H1 (cell line): ENCODE measurements around the gene SLC7A6OS. TPM values are rescaled to one million over a fixed set of nuclear protein-coding genes. Genes with fewer than 3 reads are reported as not detected.

Experiments
- CTCF ChIA-PET: fragments of 300-600 bp; sonication (Branson Sonifier 250); formaldehyde crosslinking; loops from one replicate; lab custom pipeline; 2021; ENCODE audit not compliant: partially characterized antibody; lab: Charles Lee
- POLR2A ChIA-PET: fragments of 300-600 bp; sonication (Branson Sonifier 250); formaldehyde crosslinking; loops from one replicate; lab custom pipeline; 2021; ENCODE audit warnings: inconsistent platforms; ENCODE audit not compliant: partially characterized antibody; lab: Charles Lee
- DNase-seq, 2 experiments: peaks; one replicate each; pipeline versions ENCODE4 v3.0.0 to v3.0.0-alpha.2; 2010 to 2022; ENCODE audit warnings: low spot score in 2 of 2, low read depth in 1 of 2, mixed read lengths in 1 of 2
- FAIRE-seq: peaks from 2 replicates; lab custom pipeline; 2011; peaks lifted over from hg19 to GRCh38; lab: Jason Lieb, UNC
- H2AFZ ChIP-seq: 2 replicates; pipeline ENCODE4 v1.8.1; 2012; ENCODE audit warnings: low read length, inconsistent platforms
- H2AK5ac ChIP-seq: 2 replicates; pipeline ENCODE4 v1.6.1; 2013; ENCODE audit warnings: low read depth, low read length
- H2BK120ac ChIP-seq: replicated peaks from 2 replicates; pipeline ENCODE3; 2013; ENCODE audit warnings: low read depth, low read length, inconsistent platforms
- H2BK12ac ChIP-seq: 2 replicates; pipeline ENCODE4 v1.6.1; 2013; ENCODE audit warnings: low read depth, low read length
- H2BK15ac ChIP-seq: 2 replicates; pipeline ENCODE4 v1.6.1; 2013; ENCODE audit warnings: low read length
- H2BK20ac ChIP-seq: 2 replicates; pipeline ENCODE4 v1.6.1; 2013; ENCODE audit warnings: low read length
- H2BK5ac ChIP-seq: 2 replicates; pipeline ENCODE4 v1.6.1; 2013; ENCODE audit warnings: low read depth, low read length
- H3K14ac ChIP-seq: 2 replicates; pipeline ENCODE4 v1.6.1; 2013; ENCODE audit warnings: inconsistent platforms; ENCODE audit not compliant: insufficient read length
- H3K18ac ChIP-seq: 2 replicates; pipeline ENCODE4 v1.6.1; 2013; ENCODE audit warnings: low read length; ENCODE audit errors: extremely low read depth
- H3K23ac ChIP-seq: 2 replicates; pipeline ENCODE4 v1.6.1; 2013; ENCODE audit warnings: inconsistent platforms; ENCODE audit not compliant: insufficient read length
- H3K23me2 ChIP-seq: 2 replicates; pipeline ENCODE4 v1.6.1; 2013; ENCODE audit warnings: low read depth, low read length
- H3K27ac ChIP-seq: 2 replicates; pipeline ENCODE4 v1.6.1; 2011; ENCODE audit warnings: low read depth, low read length, inconsistent platforms
- H3K27me3 ChIP-seq, 4 experiments: replicated peaks in 1 of 4; 1 replicate in 1 of 4; 2 replicates in 3 of 4; pipeline versions ENCODE4 v1.6.1 to v1.8.1; 2011 to 2013; ENCODE audit warnings: low read length in 3 of 4, mild to moderate bottlenecking in 3 of 4, inconsistent platforms in 2 of 4, mixed read lengths in 2 of 4, moderate library complexity in 1 of 4; ENCODE audit not compliant: control insufficient read depth in 3 of 4, insufficient read depth in 3 of 4; ENCODE audit errors: extremely low read depth in 1 of 4
- H3K36me3 ChIP-seq, 4 experiments: 2 replicates each; pipeline versions ENCODE4 v1.6.1 to v1.8.1; 2011 to 2013; ENCODE audit warnings: mild to moderate bottlenecking in 4 of 4, low read length in 3 of 4, moderate library complexity in 2 of 4, control low read depth in 1 of 4, inconsistent platforms in 1 of 4; ENCODE audit not compliant: insufficient read depth in 4 of 4, control insufficient read depth in 2 of 4
- H3K4ac ChIP-seq: replicated peaks from 2 replicates; pipeline ENCODE3; 2013; ENCODE audit warnings: low read length, low read depth, mixed read lengths, inconsistent platforms; ENCODE audit not compliant: insufficient read length
- H3K4me1 ChIP-seq, 4 experiments: replicated peaks in 1 of 4; 1 replicate in 1 of 4; 2 replicates in 3 of 4; pipeline versions ENCODE4 v1.6.1 to v1.8.1; 2011 to 2013; ENCODE audit warnings: low read length in 3 of 4, inconsistent platforms in 2 of 4, mixed read lengths in 1 of 4; ENCODE audit not compliant: insufficient read depth in 4 of 4, control insufficient read depth in 3 of 4
- H3K4me2 ChIP-seq, 2 experiments: 2 replicates each; pipeline versions ENCODE4 v1.6.1 to v1.8.1; 2011 to 2013; ENCODE audit warnings: low read depth in 2 of 2, low read length in 2 of 2, control low read depth in 1 of 2, inconsistent platforms in 1 of 2, mild to moderate bottlenecking in 1 of 2; ENCODE audit not compliant: insufficient read depth in 1 of 2
- H3K4me3 ChIP-seq, 4 experiments: fragments of 200-600, 300-600 bp in 1 of 4; sonication (generic), shearing (Covaris generic), sonication (Bioruptor Twin) in 1 of 4; 2 replicates each; pipeline versions ENCODE4 v1.5.1 to v1.8.1; 2011 to 2016; ENCODE audit warnings: low read length in 4 of 4, low read depth in 3 of 4, control low read depth in 2 of 4, inconsistent platforms in 2 of 4, mild to moderate bottlenecking in 2 of 4, mixed read lengths in 1 of 4, moderate library complexity in 1 of 4; ENCODE audit not compliant: insufficient read depth in 2 of 4; ENCODE audit errors: extremely low read depth in 1 of 4
- H3K56ac ChIP-seq: replicated peaks from 2 replicates; pipeline ENCODE3; 2013; ENCODE audit warnings: low read depth, mild to moderate bottlenecking, mixed read lengths, low read length, inconsistent platforms; ENCODE audit not compliant: insufficient read length
- H3K79me1 ChIP-seq: 2 replicates; pipeline ENCODE4 v1.6.1; 2013; ENCODE audit warnings: low read depth, low read length, control low read depth
- H3K79me2 ChIP-seq, 2 experiments: 2 replicates each; pipeline versions ENCODE4 v1.6.1 to v1.8.1; 2012 to 2013; ENCODE audit warnings: low read length in 2 of 2, mild to moderate bottlenecking in 2 of 2, inconsistent platforms in 1 of 2; ENCODE audit not compliant: insufficient read depth in 2 of 2, control insufficient read depth in 1 of 2
- H3K9ac ChIP-seq, 4 experiments: replicated peaks in 1 of 4; 1 replicate in 1 of 4; 2 replicates in 3 of 4; pipeline versions ENCODE4 v1.6.1 to v1.8.1; 2011 to 2013; ENCODE audit warnings: low read depth in 3 of 4, low read length in 3 of 4, control low read depth in 2 of 4, mild to moderate bottlenecking in 2 of 4, moderate library complexity in 2 of 4, inconsistent platforms in 1 of 4; ENCODE audit errors: extremely low read depth in 1 of 4
- H3K9me3 ChIP-seq, 2 experiments: 2 replicates each; pipeline versions ENCODE4 v1.6.1 to v1.8.1; 2012 to 2013; ENCODE audit warnings: mild to moderate bottlenecking in 2 of 2, moderate library complexity in 2 of 2, control low read depth in 1 of 2, inconsistent platforms in 1 of 2, low read depth in 1 of 2, low read length in 1 of 2, mixed read lengths in 1 of 2; ENCODE audit not compliant: insufficient read depth in 2 of 2
- H4K20me1 ChIP-seq, 2 experiments: replicated peaks in 1 of 2; 2 replicates each; pipeline versions ENCODE3 to v1.8.1; 2011 to 2013; ENCODE audit warnings: inconsistent platforms in 2 of 2, low read length in 2 of 2, mild to moderate bottlenecking in 1 of 2; ENCODE audit not compliant: insufficient read depth in 2 of 2, control insufficient read depth in 1 of 2
- H4K5ac ChIP-seq: 2 replicates; pipeline ENCODE4 v1.6.1; 2013; ENCODE audit warnings: low read length, low read depth, mixed read lengths, inconsistent platforms; ENCODE audit not compliant: insufficient read length
- H4K8ac ChIP-seq: 2 replicates; pipeline ENCODE4 v1.8.0; 2013; ENCODE audit warnings: mild to moderate bottlenecking, moderate library complexity, low read length, inconsistent platforms; ENCODE audit not compliant: insufficient read depth; ENCODE audit errors: extremely low read depth
- H4K91ac ChIP-seq: replicated peaks from 2 replicates; pipeline ENCODE3; 2013; ENCODE audit warnings: low read length, mixed read lengths, inconsistent platforms; ENCODE audit not compliant: insufficient read length
- CHD2 ChIP-seq: IDR thresholded peaks from 2 replicates; pipeline ENCODE4 v1.6.1; 2012; ENCODE audit warnings: low read length, improper control_type of control experiment
- CTBP2 ChIP-seq: IDR thresholded peaks from 2 replicates; pipeline ENCODE4 v1.7.0; 2011; ENCODE audit warnings: borderline replicate concordance, mild to moderate bottlenecking, moderate library complexity, mixed read lengths, low read length; ENCODE audit not compliant: insufficient read depth, insufficient read length
- EGR1 ChIP-seq: IDR thresholded peaks from 2 replicates; pipeline ENCODE4 v1.6.1; 2011; ENCODE audit warnings: low read depth, low read length, borderline replicate concordance
- GABPA ChIP-seq: IDR thresholded peaks from 2 replicates; pipeline ENCODE4 v1.6.1; 2011; ENCODE audit warnings: mild to moderate bottlenecking, low read length, moderate library complexity, borderline replicate concordance; ENCODE audit not compliant: insufficient read depth
- GTF2F1 ChIP-seq: IDR thresholded peaks from 2 replicates; pipeline ENCODE4 v1.6.1; 2012; ENCODE audit warnings: low read depth, low read length, improper control_type of control experiment, borderline replicate concordance
- HDAC6 ChIP-seq: IDR thresholded peaks from one replicate; pipeline ENCODE4 v1.7.1; 2012; ENCODE audit warnings: low read depth, mild to moderate bottlenecking, inconsistent platforms, low read length, moderate library complexity
- JUN ChIP-seq: IDR thresholded peaks from 2 replicates; pipeline ENCODE4 v1.6.1; 2011; ENCODE audit warnings: low read depth, mild to moderate bottlenecking, improper control_type of control experiment, low read length
- POLR2A ChIP-seq, 2 experiments: IDR thresholded peaks; 1 replicate in 1 of 2; 2 replicates in 1 of 2; pipeline ENCODE4 v1.6.1; 2011; ENCODE audit warnings: low read depth in 2 of 2, low read length in 2 of 2, mild to moderate bottlenecking in 2 of 2; ENCODE audit errors: control extremely low read depth in 1 of 2
- POLR2AphosphoS5 ChIP-seq: IDR thresholded peaks from 2 replicates; pipeline ENCODE4 v1.6.1; 2011; ENCODE audit warnings: low read depth, low read length
- RBBP5 ChIP-seq: IDR thresholded peaks from 2 replicates; pipeline ENCODE4 v1.7.1; 2012; ENCODE audit warnings: low read depth, mild to moderate bottlenecking, inconsistent platforms, low read length, moderate library complexity, borderline replicate concordance
- SP2 ChIP-seq: IDR thresholded peaks from 2 replicates; pipeline ENCODE4 v1.6.1; 2012; ENCODE audit warnings: mild to moderate bottlenecking, low read length, inconsistent platforms
- SP4 ChIP-seq: IDR thresholded peaks from 2 replicates; pipeline ENCODE4 v1.6.1; 2012; ENCODE audit warnings: low read length, inconsistent platforms
- TCF12 ChIP-seq: IDR thresholded peaks from 2 replicates; pipeline ENCODE4 v1.6.1; 2011; ENCODE audit warnings: low read depth, mild to moderate bottlenecking, low read length
- WGBS, 2 experiments: shearing (Covaris generic) in 1 of 2; methylation state at CpG; one replicate each; pipeline versions ENCODE4 v1.1.6 to v1.1.7; 2013 to 2015; ENCODE audit warnings: low lambda C conversion rate in 2 of 2, mixed read lengths in 2 of 2, inconsistent platforms in 1 of 2, low coverage in 1 of 2, missing lambda C conversion rate in 1 of 2; ENCODE audit not compliant: insufficient replicate concordance in 2 of 2, insufficient coverage in 1 of 2, insufficient read length in 1 of 2; ENCODE audit errors: extremely low coverage in 1 of 2, missing lambda C conversion rate in 1 of 2; 5-methylcytosine and 5-hydroxymethylcytosine counted together
- polyA plus RNA-seq, 7 experiments: library from polyadenylated mRNA; depleted of rRNA in 3 of 7; stranded (reverse) in 5 of 7; unstranded in 2 of 7; fragments of >200 nt in 5 of 7; fragments of 200-250 nt in 2 of 7; gene quantifications; 1 replicate in 5 of 7; 2 replicates in 1 of 7; 4 replicates in 1 of 7; pipeline versions ENCODE4 v1.2.1 to v1.2.3, GENCODE V29; 2011 to 2013; ENCODE audit warnings: missing spikeins in 2 of 7, mixed read lengths in 2 of 7
- total RNA-seq: library from RNA; stranded (reverse); fragmentation: NEBNext Ultra II Directional; extraction: Animal tissue kit (Norgen Biotek cat#: 25700); gene quantifications from 2 replicates; pipeline ENCODE4 v1.2.1, GENCODE V29; 2021
- TF ChIP-seq, protein P1 (sequence below): IDR thresholded peaks from 2 replicates; pipeline ENCODE4 v1.6.1; 2011; ENCODE audit warnings: low read length, improper control_type of control experiment

SLC7A6OS gene
- total and polyA plus RNA-seq, 2 of the 8 experiments (the other 6 are each of a cell fraction or from before 2014, with no cell fraction given): 7.3 to 21.3 TPM

DNA sequence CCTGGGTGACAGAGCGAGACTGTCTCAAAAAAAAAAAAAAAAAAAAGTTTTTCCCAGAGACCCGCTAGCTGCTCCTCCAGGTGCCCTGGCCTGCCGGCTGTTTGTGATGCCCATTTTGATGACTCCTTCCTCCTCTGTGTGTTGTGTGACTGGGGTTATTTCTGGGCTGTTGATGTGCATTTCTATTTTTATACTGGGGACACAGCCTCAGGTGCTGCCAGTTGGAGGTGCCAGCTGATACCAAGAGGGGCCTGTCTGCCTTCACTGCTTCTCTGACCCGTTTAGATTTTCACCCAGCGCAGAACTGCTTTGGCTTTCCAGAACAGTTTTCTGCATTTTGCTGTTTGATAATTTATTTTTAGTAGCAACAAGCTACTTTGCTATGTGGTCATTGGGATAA lies 58.9 kb downstream of the SLC7A6OS start:
- Histone ChIP-seq H3K27ac (no peak overlapping the region), H3K9ac (no peak overlapping the region), H3K23ac (no peak overlapping the region), H2BK5ac (no peak overlapping the region), H3K4ac (no peak overlapping the region), H2AFZ (no peak overlapping the region), H3K9me3 (no peaks in the 10 kb centered on the region), H3K4me2 (no peak overlapping the region), H3K23me2 (no peaks in the 10 kb centered on the region), H3K18ac (no peak overlapping the region), H4K91ac (no peak overlapping the region), H2BK15ac (no peak overlapping the region), H4K8ac (no peak overlapping the region), H2BK12ac (no peak overlapping the region), H3K4me1 (no peaks in the 10 kb centered on the region), H3K27me3 (no peaks in the 10 kb centered on the region; a peak in 1 of 7 replicates), H2BK120ac (no peak overlapping the region), H3K36me3 (no peaks in the 10 kb centered on the region), H3K79me1 (no peaks in the 10 kb centered on the region; the same call in 1 of the 2 replicates), H3K14ac (no peak overlapping the region), H3K79me2 (no peaks in the 10 kb centered on the region), H4K20me1 (no peaks in the 10 kb centered on the region), H3K4me3 (no peak overlapping the region), H3K56ac (no peak overlapping the region), H2BK20ac (no peak overlapping the region), H2AK5ac (no peak overlapping the region), H4K5ac (no peak overlapping the region)
- no peak for FAIRE-seq
- no peak for DNase-seq
- ChIA-PET POLR2A (interaction anchor here (1.3 to 3.7 kb wide), 4 partner anchors 9 to 59 kb away, joined by 3 to 10 read pairs (median 5); partner anchors contain the start of genes ESRP2, PRMT7 and SLC7A6OS), CTCF (interaction anchor here (0.6 to 6.2 kb wide), 9 partner anchors 9 to 104 kb away, joined by 3 to 108 read pairs (median 4); partner anchors contain the start of gene SLC7A6)
- WGBS, 2 experiments: 87% methylated on average over 4 of the region's 5 CpGs; no CpG with 5 or more reads in 1 of the 2 experiments
- TF ChIP-seq, protein P1, sequence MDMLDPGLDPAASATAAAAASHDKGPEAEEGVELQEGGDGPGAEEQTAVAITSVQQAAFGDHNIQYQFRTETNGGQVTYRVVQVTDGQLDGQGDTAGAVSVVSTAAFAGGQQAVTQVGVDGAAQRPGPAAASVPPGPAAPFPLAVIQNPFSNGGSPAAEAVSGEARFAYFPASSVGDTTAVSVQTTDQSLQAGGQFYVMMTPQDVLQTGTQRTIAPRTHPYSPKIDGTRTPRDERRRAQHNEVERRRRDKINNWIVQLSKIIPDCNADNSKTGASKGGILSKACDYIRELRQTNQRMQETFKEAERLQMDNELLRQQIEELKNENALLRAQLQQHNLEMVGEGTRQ: no peak
- no peak for TF ChIP-seq JUN
- TF ChIP-seq CTBP2: no peak
- no peak for TF ChIP-seq EGR1
- no peak for TF ChIP-seq POLR2A (IDR thresholded peaks at IDR 0.05; ENCODE audit: control extremely low read depth in 1 of 2, low read depth in 2 of 2, low read length in 2 of 2)
- no peak for TF ChIP-seq HDAC6
- no peak for TF ChIP-seq GABPA
- no peak for TF ChIP-seq RBBP5
- TF ChIP-seq CHD2: no peak
- TF ChIP-seq POLR2AphosphoS5: no peak
- TF ChIP-seq SP2: no peak
- TF ChIP-seq SP4: no peak
- TF ChIP-seq TCF12: no peak
- no peak for TF ChIP-seq GTF2F1
